Limb (tissue), 2 donors: ENCODE measurements around the gene CFAP73.
"Not testable (repeated sequence)": the region's sequence is repeated elsewhere in the genome, so short reads cannot be mapped to it uniquely, and the experiment has no call there.

Experiments used
- DNase-seq, 2 donors: peaks; one replicate each; pipeline ENCODE4 v3.0.0-alpha.2; 2016; ENCODE audit errors: extremely low spot score in 2 of 2

The CFAP73 gene

GRCh38 chr12:113149361-113150150, at the start of gene CFAP73:
Gene CFAP73, plus strand, starts transcription at chr12:113149724. Its CDS starts 134 bp downstream, at chr12:113149858.
- DNase-seq = peak; percentile 86 to 88

- no peak for DNase-seq
These were observed 49.8 kb upstream of the CFAP73 start for GRCh38 chr12:113099764-113100163.

GRCh38 chr12:113101751-113102150, 47.8 kb upstream of the CFAP73 start:
- no peak for DNase-seq

GRCh38 chr12:113102811-113103210, 46.7 kb upstream of the CFAP73 start:
- no peak for DNase-seq

GRCh38 chr12:113103756-113104450, 45.6 kb upstream of the CFAP73 start:
- DNase-seq = no peak

GRCh38 chr12:113104953-113105510, 44.5 kb upstream of the CFAP73 start:
- no peak for DNase-seq

GRCh38 chr12:113105606-113106271, 43.8 kb upstream of the CFAP73 start:
- no peak for DNase-seq

GRCh38 chr12:113106361-113106760, 43.2 kb upstream of the CFAP73 start:
- DNase-seq = no peak

GRCh38 chr12:113108308-113108707, 41.2 kb upstream of the CFAP73 start:
- no peak for DNase-seq

- no peak for DNase-seq
These were observed 40.2 kb upstream of the CFAP73 start for GRCh38 chr12:113109360-113109759.

GRCh38 chr12:113109872-113110599, 39.5 kb upstream of the CFAP73 start:
- no peak for DNase-seq

GRCh38 chr12:113111247-113111646, 38.3 kb upstream of the CFAP73 start:
- no peak for DNase-seq

GRCh38 chr12:113112043-113112899, 37.3 kb upstream of the CFAP73 start:
- no peak for DNase-seq

GRCh38 chr12:113113397-113113796, 36.1 kb upstream of the CFAP73 start:
- no peak for DNase-seq

- no peak for DNase-seq
These were observed 34.9 kb upstream of the CFAP73 start for GRCh38 chr12:113114447-113115178.

- no peak for DNase-seq
These were observed 33.9 kb upstream of the CFAP73 start for GRCh38 chr12:113115455-113116126.

- DNase-seq = no peak
These were observed 32.6 kb upstream of the CFAP73 start for GRCh38 chr12:113116875-113117274.

GRCh38 chr12:113117684-113118083, 31.8 kb upstream of the CFAP73 start:
- not testable (repeated sequence) for DNase-seq

- no peak for DNase-seq
These were observed 31.4 kb upstream of the CFAP73 start for GRCh38 chr12:113118142-113118541.
